Left lung (tissue), 10 donors: ENCODE results near the gene MBD1. TPM values are rescaled to one million over a fixed set of nuclear protein-coding genes. Genes with fewer than 3 reads are reported as not detected.
A peak's percentile ranks its signal among the peaks of the same experiment; 100 is the strongest.

Source experiments
- ATAC-seq: fragments of 200-7000 bp; cut with Tn5 transposase; one replicate; pipeline ENCODE4 v1.9.1; 2020; ENCODE audit warnings: moderate library complexity
- DNase-seq, 4 donors: peaks; one replicate each; pipeline ENCODE4 v3.0.0-alpha.2; 2013 to 2020
- H3K27ac ChIP-seq, 2 donors: fragments of 200-600 bp; sonication (generic) in 1 of 2; one replicate each; pipeline versions ENCODE4 v1.5.0 to v1.8.0; 2020 to 2021
- H3K27me3 ChIP-seq, 2 donors: fragments of 200-600 bp; sonication (generic) in 1 of 2; one replicate each; pipeline versions ENCODE4 v1.5.0 to v1.8.0; 2020 to 2021
- H3K36me3 ChIP-seq, 2 donors: fragments of 200-600 bp; sonication (generic) in 1 of 2; one replicate each; pipeline versions ENCODE4 v1.5.0 to v1.8.0; 2020 to 2021
- H3K4me1 ChIP-seq, 2 donors: fragments of 200-600 bp; one replicate each; pipeline ENCODE4 v1.8.0; 2021
- H3K4me3 ChIP-seq, 2 donors: fragments of 200-600 bp; sonication (generic) in 1 of 2; one replicate each; pipeline versions ENCODE4 v1.5.0 to v1.8.0; 2020 to 2021; ENCODE audit warnings: mild to moderate bottlenecking in 1 of 2
- H3K9me3 ChIP-seq, 2 donors: fragments of 200-600 bp; sonication (generic) in 1 of 2; one replicate each; pipeline versions ENCODE4 v1.5.0 to v1.8.0; 2020 to 2021
- CTCF ChIP-seq, 2 donors: fragments of 200-600 bp; sonication (generic) in 1 of 2; IDR thresholded peaks; one replicate each; pipeline versions ENCODE4 v1.5.0 to v1.8.0; 2021; ENCODE audit warnings: antibody characterized with exemption in 2 of 2
- intact Hi-C, 2 donors: fragments of 100-400 bp; cut with DNase I; formaldehyde crosslinking; loops; one replicate each; pipeline versions ENCODE4 v1.11.2 to v1.14.2; 2022
- polyA plus RNA-seq, 6 donors: library from polyadenylated mRNA; unstranded; fragments of 120-200 nt; gene quantifications; one replicate each; pipeline ENCODE4 v1.2.1, GENCODE V29; 2013; ENCODE audit not compliant: insufficient read length in 6 of 6
- total RNA-seq, 2 donors: library from RNA; stranded (reverse); fragmentation: NEBNext Ultra II Directional; extraction: Animal tissue kit (Norgen Biotek cat#: 25700); gene quantifications; one replicate each; pipeline ENCODE4 v1.2.1, GENCODE V29; 2021
- donor health status: DM: no; HTN: yes; CAD: no.
- donor health status: DM: no; HTN: no; CAD: no.

MBD1 gene
- total and polyA plus RNA-seq, 8 donors: 51.9 to 75.0 (median 65.2) TPM

- DNase-seq (no peak), ATAC-seq (no peak)
- Histone ChIP-seq H3K27ac (no peak overlapping the region), H3K4me1 (peaks cover 0 to 9% of the 10 kb centered on the region in 2 donors), H3K9me3 (no peaks in the 10 kb centered on the region), H3K36me3 (peaks cover 0 to 100% of the 10 kb centered on the region in 2 donors), H3K27me3 (no peaks in the 10 kb centered on the region), H3K4me3 (no peak overlapping the region)
- TF ChIP-seq CTCF (IDR thresholded peaks at IDR 0.05): no peak
- intact Hi-C loops: no loop called here
These were observed 7.3 kb downstream of the MBD1 start for GRCh38 chr18:50274044-50274442.

- TF ChIP-seq CTCF (IDR thresholded peaks at IDR 0.05): no peak
- Histone ChIP-seq H3K4me3 (no peak overlapping the region), H3K27ac (no peak overlapping the region), H3K4me1 (peaks cover 0 to 6% of the 10 kb centered on the region in 2 donors), H3K9me3 (no peaks in the 10 kb centered on the region), H3K27me3 (no peaks in the 10 kb centered on the region), H3K36me3 (peaks cover 0 to 96% of the 10 kb centered on the region in 2 donors)
- ATAC-seq: no peak
- DNase-seq: peak in 1 of 4 donors; percentile 61
- intact Hi-C loops: no loop called here
These were observed 7.9 kb downstream of the MBD1 start for GRCh38 chr18:50273203-50274043.

GRCh38 chr18:50272568-50272967 lies 8.8 kb downstream of the MBD1 start:
- no peak for TF ChIP-seq CTCF (IDR thresholded peaks at IDR 0.05)
- Histone ChIP-seq H3K27ac (no peak overlapping the region), H3K4me3 (no peak overlapping the region), H3K27me3 (no peaks in the 10 kb centered on the region), H3K4me1 (peaks cover 0 to 10% of the 10 kb centered on the region in 2 donors), H3K36me3 (peaks cover 0 to 88% of the 10 kb centered on the region in 2 donors), H3K9me3 (no peaks in the 10 kb centered on the region)
- intact Hi-C loops: no loop called here
- DNase-seq (no peak), ATAC-seq (no peak)

- no peaks in the 10 kb centered on the region for H3K27me3 ChIP-seq
- H3K4me3 ChIP-seq: peak overlapping the region; percentile 47 to 50
- H3K27ac ChIP-seq: peak overlapping the region; percentile 82 to 85
- intact Hi-C loops: no loop called here
- DNase-seq (peak in 3 of 4 donors; percentile 65 to 97 (median 89)), ATAC-seq (peak; percentile 89)
- TF ChIP-seq CTCF (IDR thresholded peaks at IDR 0.05): peak; percentile 51 to 78
- H3K4me1 ChIP-seq: peaks cover 0 to 25% of the 10 kb centered on the region in 2 donors
- H3K9me3 ChIP-seq: no peaks in the 10 kb centered on the region
- peaks cover 0 to 44% of the 10 kb centered on the region in 2 donors for H3K36me3 ChIP-seq
These were observed 13.1 kb downstream of the MBD1 start for GRCh38 chr18:50268022-50268747.

- H3K27ac ChIP-seq: peak within 1 kb of the TSS in 1 of 2 donors; percentile 31
- peaks cover 0 to 25% of the 10 kb centered on the region in 2 donors for H3K36me3 ChIP-seq
- DNase-seq (peak; percentile 88 to 98 (median 96)), ATAC-seq (peak; percentile 98)
- H3K9me3 ChIP-seq: no peaks in the 10 kb centered on the region
- peak within 1 kb of the TSS; percentile 47 to 77 for H3K4me3 ChIP-seq
- peaks cover 0 to 25% of the 10 kb centered on the region in 2 donors for H3K4me1 ChIP-seq
- no peak for TF ChIP-seq CTCF (IDR thresholded peaks at IDR 0.05)
- no peaks in the 10 kb centered on the region for H3K27me3 ChIP-seq
- intact Hi-C loops: no loop called here
These were observed 15.0 kb downstream of the MBD1 start, which contains the start of gene CFAP53 for GRCh38 chr18:50266248-50266704. Gene CFAP53 (minus strand): TSS chr18:50266495. CDS start chr18:50266404, 91 bp downstream.
